SK-N-SH treated with all-trans-retinoic acid at 6 μM for 48 hours (cell line): ENCODE results near the gene TACC3.

Source experiments
- ARNTL ChIP-seq: fragments of 450-650 bp; formaldehyde crosslinking; IDR thresholded peaks from 2 replicates; pipeline ENCODE4 v1.5.0; 2020; ENCODE audit warnings: low read depth, mild to moderate bottlenecking, moderate library complexity, borderline replicate concordance
- BACH2 ChIP-seq: fragments of 250-450 bp; sonication (Bioruptor Pico); IDR thresholded peaks from 2 replicates; pipeline ENCODE4 v1.9.0; 2021; ENCODE audit warnings: mild to moderate bottlenecking, borderline replicate concordance
- ESRRG ChIP-seq: fragments of 250-450 bp; sonication (Bioruptor Pico); IDR thresholded peaks from 2 replicates; pipeline ENCODE4 v1.6.1; 2021; ENCODE audit warnings: mild to moderate bottlenecking
- GLIS3 ChIP-seq: fragments of 250-450 bp; sonication (Bioruptor Pico); IDR thresholded peaks from 2 replicates; pipeline ENCODE4 v1.5.0; 2020; ENCODE audit warnings: mild to moderate bottlenecking, moderate library complexity
- OSR1 ChIP-seq: fragments of 250-450 bp; sonication (Bioruptor Pico); IDR thresholded peaks from 2 replicates; pipeline ENCODE4 v1.8.0; 2022; ENCODE audit warnings: moderate library complexity, mild to moderate bottlenecking, inconsistent platforms
- RARB ChIP-seq: fragments of 250-450 bp; sonication (Bioruptor Pico); IDR thresholded peaks from 2 replicates; pipeline ENCODE4 v1.8.0; 2021; ENCODE audit warnings: mild to moderate bottlenecking, moderate library complexity
- TCF4 ChIP-seq: fragments of 250-450 bp; sonication (Bioruptor Pico); IDR thresholded peaks from 2 replicates; pipeline ENCODE4 v1.8.0; 2021; ENCODE audit warnings: mild to moderate bottlenecking, moderate library complexity, borderline replicate concordance
- ZFP3 ChIP-seq: fragments of 250-450 bp; sonication (Bioruptor Pico); IDR thresholded peaks from 2 replicates; pipeline ENCODE4 v1.5.0; 2020; ENCODE audit warnings: mild to moderate bottlenecking, moderate library complexity
- ZFP30 ChIP-seq: fragments of 450-650 bp; formaldehyde crosslinking; IDR thresholded peaks from 2 replicates; pipeline ENCODE4 v1.5.0; 2022; ENCODE audit warnings: mild to moderate bottlenecking, moderate library complexity
- ZNF70 ChIP-seq: fragments of 450-650 bp; formaldehyde crosslinking; IDR thresholded peaks from 2 replicates; pipeline ENCODE4 v1.5.0; 2020; ENCODE audit warnings: mild to moderate bottlenecking, moderate library complexity
- TF ChIP-seq, protein P1 (sequence below): fragments of 250-450 bp; sonication (Bioruptor Pico); IDR thresholded peaks from 2 replicates; pipeline ENCODE4 v1.8.0; 2020; ENCODE audit warnings: mild to moderate bottlenecking, moderate library complexity, borderline replicate concordance
- TF ChIP-seq, protein P2 (sequence below): fragments of 250-450 bp; sonication (Bioruptor Pico); IDR thresholded peaks from 2 replicates; pipeline ENCODE4 v1.5.1; 2020; ENCODE audit warnings: low read depth, mild to moderate bottlenecking, moderate library complexity

GRCh38 chr4:1757836-1758235, 36.5 kb downstream of the TACC3 start:
- no peak for TF ChIP-seq GLIS3
- no peak for TF ChIP-seq OSR1
- TF ChIP-seq RARB (CRISPR knock-in tag): no peak
- no peak for TF ChIP-seq ZFP30 (CRISPR knock-in tag)
- TF ChIP-seq ESRRG: no peak
- TF ChIP-seq, protein P1, sequence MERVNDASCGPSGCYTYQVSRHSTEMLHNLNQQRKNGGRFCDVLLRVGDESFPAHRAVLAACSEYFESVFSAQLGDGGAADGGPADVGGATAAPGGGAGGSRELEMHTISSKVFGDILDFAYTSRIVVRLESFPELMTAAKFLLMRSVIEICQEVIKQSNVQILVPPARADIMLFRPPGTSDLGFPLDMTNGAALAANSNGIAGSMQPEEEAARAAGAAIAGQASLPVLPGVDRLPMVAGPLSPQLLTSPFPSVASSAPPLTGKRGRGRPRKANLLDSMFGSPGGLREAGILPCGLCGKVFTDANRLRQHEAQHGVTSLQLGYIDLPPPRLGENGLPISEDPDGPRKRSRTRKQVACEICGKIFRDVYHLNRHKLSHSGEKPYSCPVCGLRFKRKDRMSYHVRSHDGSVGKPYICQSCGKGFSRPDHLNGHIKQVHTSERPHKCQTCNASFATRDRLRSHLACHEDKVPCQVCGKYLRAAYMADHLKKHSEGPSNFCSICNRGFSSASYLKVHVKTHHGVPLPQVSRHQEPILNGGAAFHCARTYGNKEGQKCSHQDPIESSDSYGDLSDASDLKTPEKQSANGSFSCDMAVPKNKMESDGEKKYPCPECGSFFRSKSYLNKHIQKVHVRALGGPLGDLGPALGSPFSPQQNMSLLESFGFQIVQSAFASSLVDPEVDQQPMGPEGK (CRISPR knock-in tag): no peak
- TF ChIP-seq ARNTL (CRISPR knock-in tag): no peak
- TF ChIP-seq TCF4 (CRISPR knock-in tag): no peak
- TF ChIP-seq ZFP3: no peak
- no peak for TF ChIP-seq BACH2 (CRISPR knock-in tag)
- TF ChIP-seq ZNF70 (CRISPR knock-in tag): no peak
- TF ChIP-seq, protein P2, sequence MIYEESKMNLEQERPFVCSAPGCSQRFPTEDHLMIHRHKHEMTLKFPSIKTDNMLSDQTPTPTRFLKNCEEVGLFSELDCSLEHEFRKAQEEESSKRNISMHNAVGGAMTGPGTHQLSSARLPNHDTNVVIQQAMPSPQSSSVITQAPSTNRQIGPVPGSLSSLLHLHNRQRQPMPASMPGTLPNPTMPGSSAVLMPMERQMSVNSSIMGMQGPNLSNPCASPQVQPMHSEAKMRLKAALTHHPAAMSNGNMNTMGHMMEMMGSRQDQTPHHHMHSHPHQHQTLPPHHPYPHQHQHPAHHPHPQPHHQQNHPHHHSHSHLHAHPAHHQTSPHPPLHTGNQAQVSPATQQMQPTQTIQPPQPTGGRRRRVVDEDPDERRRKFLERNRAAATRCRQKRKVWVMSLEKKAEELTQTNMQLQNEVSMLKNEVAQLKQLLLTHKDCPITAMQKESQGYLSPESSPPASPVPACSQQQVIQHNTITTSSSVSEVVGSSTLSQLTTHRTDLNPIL (CRISPR knock-in tag): no peak
